NCI-H2029 treated with DMSO at 0.1 percent for 48 hours (cell line): ENCODE measurements around the gene RHCE.
"Not testable (repeated sequence)": the region's sequence is repeated elsewhere in the genome, so short reads cannot be mapped to it uniquely, and the experiment has no call there.

Source experiments
- DNase-seq: peaks from one replicate; lab custom pipeline; 2025; lab: John Stamatoyannopoulos, UW

The RHCE gene

GRCh38 chr1:25420715-25421114, at the start of gene RHCE:
Gene RHCE (minus strand): TSS chr1:25420825. CDS start chr1:25420786, 39 bp downstream.
- not testable (repeated sequence) for DNase-seq

- no peak for DNase-seq
These were observed 48.6 kb upstream of the RHCE start for GRCh38 chr1:25469177-25469576.

- DNase-seq: no peak
These were observed 47.4 kb upstream of the RHCE start for GRCh38 chr1:25468033-25468432.

GRCh38 chr1:25467616-25468015, 47.0 kb upstream of the RHCE start:
- no peak for DNase-seq

- no peak for DNase-seq
These were observed 46.6 kb upstream of the RHCE start for GRCh38 chr1:25467193-25467592.

- peak; percentile 16 for DNase-seq
These were observed 42.1 kb upstream of the RHCE start for GRCh38 chr1:25462732-25463131.

GRCh38 chr1:25461849-25462248, 41.2 kb upstream of the RHCE start:
- DNase-seq: no peak

- DNase-seq: not testable (repeated sequence)
These were observed 40.2 kb upstream of the RHCE start for GRCh38 chr1:25460816-25461215.

GRCh38 chr1:25460020-25460419, 39.4 kb upstream of the RHCE start:
- no peak for DNase-seq

GRCh38 chr1:25458541-25459298, 38.1 kb upstream of the RHCE start:
- DNase-seq: no peak

GRCh38 chr1:25456502-25456901, 35.9 kb upstream of the RHCE start:
- no peak for DNase-seq

- DNase-seq: no peak
These were observed 31.3 kb upstream of the RHCE start for GRCh38 chr1:25451908-25452307.

- no peak for DNase-seq
These were observed 30.3 kb upstream of the RHCE start for GRCh38 chr1:25450891-25451290.

GRCh38 chr1:25447547-25447946, 26.9 kb upstream of the RHCE start:
- no peak for DNase-seq

GRCh38 chr1:25445993-25446538, 25.4 kb upstream of the RHCE start:
- DNase-seq: no peak

GRCh38 chr1:25444604-25445003, 24.0 kb upstream of the RHCE start:
- DNase-seq: not testable (repeated sequence)

- DNase-seq: no peak
These were observed 22.5 kb upstream of the RHCE start for GRCh38 chr1:25443030-25443699.

GRCh38 chr1:25442178-25442577, 21.6 kb upstream of the RHCE start:
- DNase-seq: no peak

- no peak for DNase-seq
These were observed 18.7 kb upstream of the RHCE start for GRCh38 chr1:25439287-25439686.

GRCh38 chr1:25437672-25438071, 17.0 kb upstream of the RHCE start:
- no peak for DNase-seq

GRCh38 chr1:25435397-25436108, 14.9 kb upstream of the RHCE start:
- no peak for DNase-seq

- no peak for DNase-seq
These were observed 13.0 kb upstream of the RHCE start for GRCh38 chr1:25433389-25434186.
